Caco-2 (cell line): ENCODE measurements around the gene VAC14. TPM values are rescaled to one million over a fixed set of nuclear protein-coding genes. Genes with fewer than 3 reads are reported as not detected.
A peak's percentile ranks its signal among the peaks of the same experiment; 100 is the strongest.

ENCODE experiments used
- BruUV-seq: library from RNA; stranded (reverse); fragments of 400-500 nt; replicated peaks from 2 replicates; lab custom pipeline; 2021; lab: Mats Ljungman, UMichigan
- CTCF ChIA-PET: fragments of 300-600 bp; sonication (Branson Sonifier 250); formaldehyde crosslinking; loops from one replicate; lab custom pipeline; 2022; ENCODE audit warnings: antibody characterized with exemption; lab: Charles Lee
- POLR2A ChIA-PET: fragments of 300-600 bp; sonication (Branson Sonifier 250); formaldehyde crosslinking; loops from one replicate; lab custom pipeline; 2022; ENCODE audit warnings: antibody characterized with exemption; lab: Charles Lee
- DNase-seq, 2 experiments: peaks; one replicate each; pipeline versions ENCODE4 v3.0.0 to v3.0.0-alpha.2; 2020 to 2022
- H3K27me3 ChIP-seq: replicated peaks from 2 replicates; pipeline ENCODE4 v1.6.0; 2011; ENCODE audit warnings: low read length; ENCODE audit not compliant: control insufficient read depth, insufficient read depth
- H3K36me3 ChIP-seq: 2 replicates; pipeline ENCODE4 v1.5.1; 2011; ENCODE audit warnings: low read length; ENCODE audit not compliant: control insufficient read depth, insufficient read depth
- H3K4me1 ChIP-seq: fragments of 250-450 bp; sonication (Bioruptor Pico); 2 replicates; pipeline ENCODE4 v1.5.1; 2020; ENCODE audit warnings: mild to moderate bottlenecking
- H3K4me3 ChIP-seq: 2 replicates; pipeline ENCODE4 v1.5.1; 2011; ENCODE audit warnings: low read depth, mild to moderate bottlenecking, control low read depth, low read length
- H3K9me3 ChIP-seq: fragments of 250-450 bp; sonication (Bioruptor Pico); 2 replicates; pipeline ENCODE4 v1.5.1; 2020; ENCODE audit warnings: mild to moderate bottlenecking, moderate library complexity
- H3K27ac Mint-ChIP-seq: one replicate; pipeline ENCODE4 v1.8.0; 2022; ENCODE audit warnings: mixed read lengths; ENCODE audit not compliant: unreplicated experiment
- H3K27me3 Mint-ChIP-seq: one replicate; pipeline ENCODE4 v1.8.0; 2022; ENCODE audit warnings: mixed read lengths; ENCODE audit not compliant: insufficient read depth, unreplicated experiment
- H3K36me3 Mint-ChIP-seq: one replicate; pipeline ENCODE4 v1.8.0; 2022; ENCODE audit warnings: mild to moderate bottlenecking, mixed read lengths; ENCODE audit not compliant: insufficient read depth, unreplicated experiment
- H3K4me1 Mint-ChIP-seq: one replicate; pipeline ENCODE4 v1.8.0; 2022; ENCODE audit warnings: low read depth, mixed read lengths; ENCODE audit not compliant: unreplicated experiment
- H3K4me3 Mint-ChIP-seq: one replicate; pipeline ENCODE4 v1.8.0; 2022; ENCODE audit warnings: mild to moderate bottlenecking, moderate library complexity, mixed read lengths; ENCODE audit not compliant: unreplicated experiment
- H3K9me3 Mint-ChIP-seq: one replicate; pipeline ENCODE4 v1.8.0; 2022; ENCODE audit warnings: mixed read lengths; ENCODE audit not compliant: unreplicated experiment
- intact Hi-C: fragments of 100-400 bp; cut with micrococcal nuclease; formaldehyde crosslinking; loops from one replicate; pipeline ENCODE4 v1.10.0; 2022; ENCODE audit not compliant: unreplicated experiment
- total RNA-seq: library from RNA; stranded (reverse); gene quantifications from 2 replicates; pipeline ENCODE4 v1.2.3, GENCODE V29; 2022
- TF ChIP-seq, protein P1 (sequence below), 2 experiments: fragments of 200-600 bp in 1 of 2; IDR thresholded peaks; 1 replicate in 1 of 2; 2 replicates in 1 of 2; pipeline versions ENCODE4 v1.5.1 to v1.8.0; 2011 to 2022; ENCODE audit warnings: antibody characterized with exemption in 1 of 2, control low read depth in 1 of 2, inconsistent platforms in 1 of 2, low read depth in 1 of 2, low read length in 1 of 2, mild to moderate bottlenecking in 1 of 2, moderate library complexity in 1 of 2; ENCODE audit not compliant: insufficient read depth in 1 of 2, severe bottlenecking in 1 of 2, unreplicated experiment in 1 of 2

The VAC14 gene
- total RNA-seq, 1 experiment from 2014 or later, result 63.5 TPM

DNA sequence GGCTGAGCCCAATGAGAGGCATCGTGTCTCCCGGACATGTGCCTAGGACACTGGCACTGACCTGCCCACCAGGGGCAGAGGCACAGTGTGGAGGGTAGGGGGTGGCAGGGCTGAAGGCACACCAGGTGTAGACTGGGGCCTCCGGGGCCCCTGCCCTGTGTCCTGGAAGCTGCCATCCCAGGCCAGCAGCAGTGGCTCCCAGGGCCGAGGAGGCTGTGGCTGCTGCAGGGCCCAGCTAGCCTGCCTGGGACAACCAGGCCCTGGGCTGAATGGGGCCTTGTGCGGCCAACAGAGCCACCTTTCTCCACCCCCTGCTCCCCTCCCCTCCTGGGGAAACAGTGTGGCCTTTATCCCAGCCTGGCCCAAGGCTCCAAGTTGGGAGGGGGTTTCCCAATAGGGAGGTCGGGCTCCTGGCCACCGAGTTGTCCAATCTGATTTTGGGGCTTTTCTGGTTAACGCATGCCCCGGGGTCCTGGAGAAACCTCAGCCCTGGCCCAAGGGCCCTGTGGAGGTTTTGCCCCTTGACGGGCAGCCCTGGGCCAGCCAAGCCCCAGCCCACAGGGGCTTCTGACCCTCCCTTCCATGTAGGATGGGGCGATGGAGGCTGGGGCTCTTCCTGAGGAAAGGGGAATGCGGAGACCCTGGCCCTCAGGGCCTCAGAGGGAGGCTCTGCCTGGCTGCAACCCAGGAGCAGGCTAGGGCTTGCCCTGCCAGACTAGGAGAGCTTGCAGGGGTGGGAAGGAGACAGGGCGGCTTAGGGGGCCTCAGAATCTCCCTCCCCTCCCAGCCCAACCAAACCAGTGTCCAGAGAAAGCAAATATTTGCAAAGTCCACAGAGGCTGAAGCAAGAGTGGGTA, 119.3 kb downstream of the VAC14 start:
- Mint-ChIP-seq H3K4me1 (peaks cover 18% of the 10 kb centered on the region), H3K36me3 (peaks cover 19% of the 10 kb centered on the region), H3K27me3 (no peaks in the 10 kb centered on the region), H3K9me3 (no peaks in the 10 kb centered on the region), H3K27ac (peak overlapping the region; percentile 82), H3K4me3 (no peak overlapping the region)
- TF ChIP-seq, protein P1, sequence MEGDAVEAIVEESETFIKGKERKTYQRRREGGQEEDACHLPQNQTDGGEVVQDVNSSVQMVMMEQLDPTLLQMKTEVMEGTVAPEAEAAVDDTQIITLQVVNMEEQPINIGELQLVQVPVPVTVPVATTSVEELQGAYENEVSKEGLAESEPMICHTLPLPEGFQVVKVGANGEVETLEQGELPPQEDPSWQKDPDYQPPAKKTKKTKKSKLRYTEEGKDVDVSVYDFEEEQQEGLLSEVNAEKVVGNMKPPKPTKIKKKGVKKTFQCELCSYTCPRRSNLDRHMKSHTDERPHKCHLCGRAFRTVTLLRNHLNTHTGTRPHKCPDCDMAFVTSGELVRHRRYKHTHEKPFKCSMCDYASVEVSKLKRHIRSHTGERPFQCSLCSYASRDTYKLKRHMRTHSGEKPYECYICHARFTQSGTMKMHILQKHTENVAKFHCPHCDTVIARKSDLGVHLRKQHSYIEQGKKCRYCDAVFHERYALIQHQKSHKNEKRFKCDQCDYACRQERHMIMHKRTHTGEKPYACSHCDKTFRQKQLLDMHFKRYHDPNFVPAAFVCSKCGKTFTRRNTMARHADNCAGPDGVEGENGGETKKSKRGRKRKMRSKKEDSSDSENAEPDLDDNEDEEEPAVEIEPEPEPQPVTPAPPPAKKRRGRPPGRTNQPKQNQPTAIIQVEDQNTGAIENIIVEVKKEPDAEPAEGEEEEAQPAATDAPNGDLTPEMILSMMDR (IDR thresholded peaks at IDR 0.05; ENCODE audit: insufficient read depth in 1 of 2, low read depth in 1 of 2, low read length in 1 of 2, severe bottlenecking in 1 of 2, unreplicated experiment in 1 of 2), result no peak
- no peak for DNase-seq
- Histone ChIP-seq H3K27me3 (no peaks in the 10 kb centered on the region), H3K4me3 (no peak overlapping the region), H3K36me3 (peaks cover 2% of the 10 kb centered on the region; the same call in 1 of the 2 replicates), H3K9me3 (no peaks in the 10 kb centered on the region), H3K4me1 (peaks cover 31% of the 10 kb centered on the region)
- intact Hi-C loops, result loop anchor here (2.0 kb wide), 2 partner anchors 57 to 89 kb away; no protein-coding TSS in a partner anchor
- no TSS peak for BruUV-seq
- ChIA-PET CTCF (interaction anchor here (0.6 to 1.3 kb wide), 3 partner anchors 57 to 431 kb away, joined by 3 to 9 read pairs (median 9); no protein-coding TSS in a partner anchor), POLR2A (no interaction called here)

DNA sequence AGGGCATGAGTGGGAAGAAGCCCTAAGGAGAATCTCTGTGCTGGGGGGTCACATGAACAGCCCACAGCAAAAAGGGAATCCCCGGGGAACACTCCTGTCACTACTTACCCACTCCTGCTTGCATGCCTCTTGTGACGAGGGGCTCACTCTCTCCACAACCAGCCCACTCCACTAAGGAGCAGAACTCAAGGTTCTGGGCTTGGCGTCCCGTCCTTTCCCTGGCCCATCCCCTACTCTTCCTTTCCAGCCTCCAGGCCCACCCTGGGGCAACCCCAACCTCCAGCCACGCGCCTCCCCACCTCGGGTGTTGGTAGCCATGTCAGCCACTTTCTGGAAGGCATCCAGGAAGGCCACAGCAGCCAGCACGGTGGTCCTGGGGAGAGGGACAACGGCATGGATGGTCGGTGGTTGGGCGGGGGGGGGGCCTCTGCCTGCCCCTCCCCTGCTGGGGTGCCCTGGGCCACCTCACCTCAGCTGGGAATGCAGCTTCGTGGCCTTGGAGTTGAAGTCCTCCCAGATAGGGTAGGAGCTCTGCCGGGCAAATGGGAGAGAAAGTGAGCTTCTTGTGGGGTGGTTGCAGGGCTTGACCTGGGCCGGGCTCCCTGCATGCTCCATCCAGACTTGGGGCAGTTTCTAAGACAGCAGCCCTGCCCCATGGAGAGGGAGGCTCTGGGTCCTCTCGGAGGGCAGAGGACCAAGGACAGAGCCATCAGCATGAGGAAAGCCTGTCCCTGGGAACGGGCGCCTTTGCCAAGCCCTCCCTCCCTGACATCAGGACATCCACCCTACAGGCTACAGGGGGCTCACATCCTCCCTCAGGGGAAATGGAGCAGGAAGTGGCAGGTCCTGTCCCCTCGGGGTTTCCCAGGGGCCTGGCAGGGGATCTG, 120.2 kb downstream of the VAC14 start:
- Histone ChIP-seq H3K36me3 (peaks cover 3% of the 10 kb centered on the region; the same call in 1 of the 2 replicates), H3K9me3 (no peaks in the 10 kb centered on the region), H3K4me1 (peaks cover 25% of the 10 kb centered on the region), H3K27me3 (no peaks in the 10 kb centered on the region), H3K4me3 (no peak overlapping the region)
- no TSS peak for BruUV-seq
- H3K27ac Mint-ChIP-seq, result no peak overlapping the region
- H3K27me3 Mint-ChIP-seq, result no peaks in the 10 kb centered on the region
- no peaks in the 10 kb centered on the region for H3K9me3 Mint-ChIP-seq
- no peak for DNase-seq
- H3K4me3 Mint-ChIP-seq, result no peak overlapping the region
- H3K4me1 Mint-ChIP-seq, result peaks cover 18% of the 10 kb centered on the region
- TF ChIP-seq, protein P1 (IDR thresholded peaks at IDR 0.05; ENCODE audit: insufficient read depth in 1 of 2, low read depth in 1 of 2, low read length in 1 of 2, severe bottlenecking in 1 of 2, unreplicated experiment in 1 of 2), result no peak
- intact Hi-C loops, result no loop called here
- ChIA-PET CTCF (no interaction called here), POLR2A (no interaction called here)
- H3K36me3 Mint-ChIP-seq, result peaks cover 23% of the 10 kb centered on the region
